Activated CD4-positive, alpha-beta T cell treated with anti-CD3 and anti-CD28 coated beads, Interleukin-10, Interleukin-2, amounts not matched to agents 100 ng/mL and 50 ng/mL, durations not matched to agents 16 hours and 8 hours (primary cell): ENCODE measurements around the gene FBXW7.

Experiments used
- DNase-seq: peaks from one replicate; pipeline ENCODE4 v3.0.0-alpha.2; 2020

FBXW7 gene

DNA sequence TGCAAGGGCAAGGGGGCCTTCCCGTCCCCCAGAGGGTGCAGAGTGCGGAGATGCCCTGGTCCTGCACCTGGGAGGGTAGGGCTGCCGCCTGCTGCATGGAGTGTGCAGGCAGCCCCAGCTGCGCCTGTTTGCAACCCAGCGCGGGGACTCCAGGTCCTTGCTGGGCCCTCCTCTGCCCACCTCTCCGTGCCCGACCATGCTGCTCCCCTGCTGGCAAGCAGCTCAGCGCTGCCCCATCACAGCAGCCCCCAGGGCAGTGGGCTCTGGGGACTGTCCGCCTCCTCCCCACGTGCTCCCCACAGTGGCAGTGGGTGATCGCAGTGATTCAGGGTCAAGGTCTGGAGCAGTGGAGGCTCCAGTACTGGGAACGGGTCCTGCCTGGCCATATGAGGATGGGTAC is 5.0 kb upstream of the FBXW7 start:
- no peak for DNase-seq

DNA sequence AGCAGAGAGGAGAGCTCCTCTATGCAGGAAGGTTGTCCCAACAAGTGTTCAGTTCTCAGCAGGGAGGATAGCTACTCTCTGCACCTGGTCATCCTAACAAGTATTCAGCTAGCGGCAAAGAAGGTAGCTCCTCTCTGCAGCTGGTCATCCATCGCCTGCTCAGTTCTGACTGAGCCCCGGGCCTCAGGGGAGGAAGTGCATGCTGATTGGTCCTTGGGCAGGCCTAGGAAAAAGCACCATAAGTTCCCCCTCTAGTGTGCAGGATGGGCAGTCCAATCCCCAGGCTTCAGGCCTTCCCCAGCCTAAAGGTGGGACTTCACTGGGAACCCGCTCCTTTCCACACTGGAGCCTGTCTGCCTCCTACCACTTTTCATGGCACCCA is 4.4 kb upstream of the FBXW7 start:
- no peak for DNase-seq

DNA sequence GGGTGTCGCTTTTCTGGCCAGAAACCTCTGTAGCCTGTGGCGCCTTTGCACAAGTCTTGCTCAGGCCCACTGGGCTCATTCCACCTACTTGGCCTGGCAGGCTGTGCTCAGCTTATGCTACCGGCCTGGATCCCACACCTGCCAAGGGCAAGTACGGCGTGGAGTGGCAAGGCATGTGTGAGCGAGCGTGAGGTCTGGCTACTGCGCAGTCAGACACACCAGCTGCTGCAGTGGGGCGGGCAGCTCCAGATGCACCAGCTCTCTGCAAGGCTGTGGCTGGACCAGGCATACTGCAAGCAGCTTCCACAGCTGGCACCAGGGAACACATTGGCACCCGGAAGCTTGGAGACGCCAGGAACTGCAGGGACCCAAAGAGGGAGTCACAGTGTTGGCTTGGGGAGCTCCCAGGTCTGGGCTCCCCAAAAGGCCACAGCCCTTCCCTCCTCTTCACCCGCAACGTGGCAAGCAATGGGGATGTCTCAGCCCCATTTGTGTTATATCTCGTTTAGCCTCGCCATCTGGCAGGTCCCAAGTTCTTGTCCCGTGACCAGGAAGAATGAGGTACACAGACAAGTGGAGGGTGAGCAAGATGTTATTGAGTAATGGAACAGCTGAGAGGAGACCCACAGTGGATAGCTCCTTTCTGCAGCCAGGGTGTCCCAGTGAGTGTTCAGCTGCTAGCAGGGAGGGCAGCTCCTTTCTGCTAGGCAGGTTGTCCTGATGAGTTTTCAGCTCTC is 3.8 kb upstream of the FBXW7 start:
- DNase-seq, result no peak

DNA sequence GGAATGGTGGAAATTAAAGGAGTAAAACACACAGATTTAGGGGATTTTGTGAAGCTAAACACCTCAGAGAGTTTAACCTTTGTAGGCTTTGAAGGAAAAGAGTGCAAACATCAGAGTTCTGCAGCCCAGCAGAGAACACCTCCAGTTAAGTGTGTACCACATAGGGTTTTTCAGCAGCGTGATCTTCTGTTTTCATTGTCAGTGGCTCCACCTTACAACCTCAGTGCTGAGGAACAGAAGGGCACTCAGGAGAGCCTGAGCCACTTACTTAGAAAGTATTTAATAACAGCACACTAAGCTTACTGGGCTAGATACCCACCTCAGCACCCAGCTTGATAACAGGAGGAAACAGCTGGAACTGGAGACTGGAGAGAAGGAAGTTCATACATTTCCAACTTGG is 2.0 kb upstream of the FBXW7 start:
- DNase-seq, result no peak

DNA sequence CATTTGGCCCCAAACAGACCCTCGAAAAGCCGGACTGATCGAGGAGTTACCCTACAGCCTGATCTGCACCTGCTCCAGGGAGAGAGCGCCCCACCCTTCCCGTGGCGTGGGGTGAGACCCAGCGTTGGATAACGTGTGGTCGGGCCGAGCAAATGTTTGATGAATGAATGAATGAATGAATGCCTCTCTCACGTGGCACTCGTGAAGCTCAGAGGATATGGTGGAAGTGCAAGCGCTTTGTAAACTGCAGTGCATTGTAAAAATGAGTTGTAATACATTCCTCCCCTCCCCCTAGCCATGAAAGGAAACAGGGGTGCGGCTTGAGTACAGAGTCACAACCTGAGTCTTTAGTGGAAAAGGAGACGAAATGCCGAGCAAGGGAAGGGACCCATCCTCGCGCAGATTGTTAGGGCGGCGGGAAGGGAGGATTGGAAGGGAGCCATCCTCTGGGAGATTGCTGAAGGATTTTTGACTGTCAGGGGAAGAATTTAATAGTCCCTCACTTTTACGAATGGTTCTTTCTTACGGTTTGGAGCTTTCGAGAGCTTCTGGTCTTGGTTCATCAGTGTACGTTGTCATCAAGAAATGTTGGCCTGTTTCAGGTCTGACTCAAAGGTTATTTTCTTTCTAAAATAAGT is 772 bp upstream of the FBXW7 start:
- peak; percentile 79 for DNase-seq

DNA sequence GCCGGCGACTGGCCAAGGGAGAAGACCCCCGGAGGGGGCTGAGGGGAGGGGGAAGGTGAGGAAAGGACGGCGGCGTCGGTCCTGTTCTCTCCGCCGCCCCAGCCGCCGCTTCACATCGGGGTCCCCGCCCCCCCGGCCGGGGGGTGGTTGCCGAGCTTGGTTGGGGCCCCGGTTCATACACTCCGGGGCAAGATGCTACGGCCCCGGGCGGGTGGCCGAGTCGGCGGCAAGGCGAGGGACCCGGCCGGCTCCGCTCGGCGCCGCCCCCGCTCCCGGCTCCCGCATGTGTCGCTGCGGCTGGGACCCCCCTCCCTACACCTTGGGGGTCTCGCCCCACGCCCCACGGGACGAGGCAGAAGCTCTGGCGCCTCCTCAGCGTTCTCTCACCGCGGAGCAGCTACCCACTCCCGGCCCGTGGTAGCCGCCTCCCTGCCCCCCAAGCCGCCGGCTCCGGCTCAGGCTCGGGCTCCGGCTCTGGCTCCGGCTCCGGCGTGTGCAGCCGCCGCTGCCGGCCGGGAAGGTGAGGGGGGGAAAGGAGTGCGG is 461 bp downstream of the FBXW7 start:
- no peak for DNase-seq

DNA sequence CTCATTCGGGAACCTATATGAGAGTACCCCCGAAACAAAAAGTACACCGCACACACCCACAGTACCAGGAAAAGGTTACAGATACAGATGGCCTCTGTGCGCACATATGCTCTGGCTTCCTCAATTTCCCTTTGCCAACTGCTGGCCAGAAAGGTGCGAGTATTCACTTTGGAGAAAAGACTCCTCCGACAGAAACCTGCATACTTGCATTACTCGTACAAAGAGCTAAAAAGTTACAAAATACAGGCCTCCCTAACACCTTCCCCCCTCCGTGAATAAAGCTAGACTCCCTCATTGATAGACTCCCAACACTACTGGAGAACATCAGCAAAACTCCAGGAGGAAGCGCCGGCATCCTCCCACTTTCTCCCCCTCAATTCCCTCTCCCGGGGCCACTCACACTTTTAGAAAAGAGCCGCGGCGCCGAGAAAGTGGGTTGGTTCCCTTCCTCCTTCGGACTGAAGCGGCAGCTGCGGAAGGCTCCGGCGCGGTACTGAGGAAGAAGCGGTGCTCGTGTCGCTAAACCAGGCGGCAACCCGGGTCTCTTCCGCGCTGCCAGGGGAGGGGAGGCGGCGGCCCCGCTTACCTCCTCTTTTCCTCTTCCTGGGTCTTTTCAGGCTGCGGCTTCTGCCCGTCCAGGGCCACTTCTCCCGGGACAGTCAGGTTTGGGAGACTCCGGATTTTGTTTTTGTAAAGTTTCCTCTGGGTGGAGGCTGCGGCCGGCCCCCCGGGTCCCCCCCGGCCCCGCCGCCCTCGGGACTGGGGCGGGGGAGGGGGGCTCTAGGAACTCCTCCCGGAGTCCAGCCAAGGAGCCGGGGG is 1.1 kb downstream of the FBXW7 start:
- DNase-seq, result peak; percentile 58

DNA sequence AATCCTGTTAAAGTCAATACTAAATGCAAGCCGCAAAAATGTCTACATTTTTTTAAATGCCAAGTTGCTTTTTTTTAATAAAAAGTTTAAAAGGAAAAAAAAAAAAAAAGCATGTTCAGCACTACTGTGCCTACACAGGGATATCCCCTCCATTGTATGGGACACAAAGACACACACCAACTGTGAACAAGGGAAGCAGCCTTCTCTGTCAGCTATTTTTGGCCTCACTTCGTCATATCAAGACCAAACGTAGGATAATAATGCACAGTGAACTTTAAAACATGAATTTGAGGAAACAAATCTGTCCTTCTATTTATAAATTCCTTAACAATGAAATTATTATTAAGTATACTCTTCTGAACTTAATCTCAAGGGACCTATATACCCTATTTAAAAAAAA is 4.4 kb downstream of the FBXW7 start:
- DNase-seq, result no peak

DNA sequence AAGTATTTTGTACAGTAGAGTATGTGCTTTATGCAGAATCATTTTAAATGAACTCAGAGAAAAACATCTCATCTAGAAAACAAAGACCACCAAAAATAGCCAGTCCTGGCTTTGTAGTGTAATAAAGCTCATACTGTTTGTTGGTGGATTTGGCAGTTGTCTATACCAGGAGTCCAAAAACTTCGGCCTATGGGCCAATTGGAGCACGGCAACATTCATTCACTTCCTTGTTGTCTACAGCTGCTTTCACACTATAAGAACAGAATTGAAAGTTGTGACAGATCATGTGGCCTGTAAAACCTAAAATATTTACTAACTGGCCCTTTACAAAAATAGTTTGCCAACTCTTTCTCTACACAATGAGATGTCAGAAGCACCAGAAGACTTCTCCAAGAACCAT is 5.3 kb downstream of the FBXW7 start:
- DNase-seq, result no peak

DNA sequence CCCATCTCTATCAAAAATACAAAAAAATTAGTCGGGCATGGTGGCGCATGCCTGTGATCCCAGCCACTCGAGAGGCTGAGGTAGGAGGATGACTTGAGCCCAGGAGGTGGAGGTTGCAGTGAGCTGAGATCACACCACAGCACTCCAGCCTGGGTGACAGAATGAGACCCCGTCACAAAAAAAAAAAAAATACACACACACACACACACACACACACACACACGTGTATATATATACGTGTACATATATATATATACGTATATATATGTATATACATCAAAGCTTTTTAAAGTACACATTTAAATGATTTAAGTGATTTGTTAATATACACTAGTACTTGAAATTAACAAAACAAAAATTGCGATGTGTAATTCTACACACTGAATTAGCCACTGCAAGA is 6.0 kb downstream of the FBXW7 start:
- DNase-seq, result no peak

DNA sequence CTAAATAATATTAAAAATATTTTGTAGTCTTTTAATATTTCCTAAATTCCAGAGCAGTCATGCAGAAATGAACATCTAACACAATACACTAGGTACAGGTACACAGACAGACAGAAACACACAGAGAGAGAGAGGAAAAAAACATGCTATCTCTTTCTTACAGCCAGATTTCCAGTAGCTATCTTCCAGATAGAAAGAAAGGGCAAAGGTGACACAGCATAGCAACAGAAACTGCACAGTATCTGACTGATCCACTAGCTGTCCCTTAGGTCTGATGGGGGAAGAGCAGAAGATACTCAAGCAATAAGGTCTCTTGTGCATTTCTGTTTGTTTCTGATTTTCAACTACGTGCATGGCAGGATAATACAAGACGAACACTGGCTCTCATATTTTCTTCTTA is 7.8 kb downstream of the FBXW7 start:
- DNase-seq, result no peak

DNA sequence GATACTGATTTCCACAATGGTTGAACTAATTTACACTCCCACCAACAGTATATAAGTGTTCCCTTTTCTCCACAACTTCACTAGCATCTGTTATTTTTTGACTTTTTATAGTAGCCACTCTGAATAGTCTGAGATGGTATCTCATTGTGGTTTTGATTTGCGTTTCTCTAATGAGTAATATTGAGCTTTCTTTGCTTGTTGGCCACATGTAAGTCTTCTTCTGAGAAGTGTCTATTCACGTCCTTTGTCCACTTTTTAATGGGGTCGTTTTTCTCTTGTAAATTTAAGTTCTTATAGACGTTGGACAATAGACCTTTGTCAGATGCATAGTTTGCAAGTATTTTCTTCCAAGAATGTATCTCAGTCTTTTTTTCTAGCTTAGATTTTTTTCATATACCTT is 10.0 kb downstream of the FBXW7 start:
- peak; percentile 36 for DNase-seq

DNA sequence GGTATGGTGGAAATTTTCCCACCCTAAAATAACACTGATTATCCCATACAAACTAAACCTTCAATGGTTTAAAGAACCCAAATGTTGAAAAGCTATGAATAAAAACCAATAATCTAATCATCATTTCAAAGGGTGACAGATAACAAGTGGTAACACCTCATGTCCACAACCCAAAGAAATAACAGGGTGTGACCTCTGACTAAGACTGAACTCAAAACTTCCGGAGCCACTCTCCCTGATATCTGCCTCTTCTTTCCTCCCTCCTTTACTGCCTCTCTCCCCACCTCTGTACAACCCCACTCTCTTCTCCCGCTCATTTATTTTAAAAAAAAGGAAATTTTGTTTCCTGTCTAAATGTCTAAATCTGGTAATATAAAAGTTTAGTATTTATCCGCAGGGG is 11.5 kb downstream of the FBXW7 start:
- DNase-seq, result peak; percentile 43

DNA sequence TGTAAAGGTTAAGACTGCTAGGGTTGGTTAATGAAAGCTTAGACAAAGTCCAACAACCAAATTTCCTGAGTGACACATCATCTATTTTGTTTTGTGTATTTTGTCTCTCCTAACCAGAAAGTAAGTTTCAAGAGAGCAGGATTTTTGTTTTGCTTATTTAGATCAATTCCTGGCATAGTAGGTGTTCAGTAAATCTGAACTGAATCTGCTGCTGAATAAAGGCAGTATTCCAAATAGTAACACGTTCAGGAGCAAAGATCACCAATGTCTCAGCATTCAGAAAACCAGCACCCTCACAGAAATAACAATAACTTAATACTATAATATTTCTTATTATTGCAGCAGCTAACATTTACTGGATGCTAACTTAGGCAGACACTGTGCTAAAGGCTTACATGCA is 12.2 kb downstream of the FBXW7 start:
- DNase-seq, result no peak

DNA sequence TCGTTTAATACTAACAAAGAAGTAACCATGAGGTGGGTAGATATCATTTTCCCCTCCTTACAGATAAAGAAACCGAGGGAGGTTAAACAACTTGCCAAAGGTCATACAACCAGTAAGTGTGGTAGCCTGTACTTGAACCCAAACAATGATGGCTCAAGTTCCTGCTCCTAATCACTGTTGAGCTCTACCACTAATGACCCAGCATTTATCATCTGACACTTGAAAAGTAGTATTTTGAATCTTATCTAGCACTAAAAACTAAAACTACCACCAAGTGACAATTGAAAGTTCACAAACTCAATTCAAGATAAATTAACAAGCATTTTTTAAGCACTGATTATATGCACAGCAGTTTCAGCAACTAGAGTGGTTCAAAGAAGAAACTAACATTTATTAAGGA is 13.1 kb downstream of the FBXW7 start:
- DNase-seq, result no peak

DNA sequence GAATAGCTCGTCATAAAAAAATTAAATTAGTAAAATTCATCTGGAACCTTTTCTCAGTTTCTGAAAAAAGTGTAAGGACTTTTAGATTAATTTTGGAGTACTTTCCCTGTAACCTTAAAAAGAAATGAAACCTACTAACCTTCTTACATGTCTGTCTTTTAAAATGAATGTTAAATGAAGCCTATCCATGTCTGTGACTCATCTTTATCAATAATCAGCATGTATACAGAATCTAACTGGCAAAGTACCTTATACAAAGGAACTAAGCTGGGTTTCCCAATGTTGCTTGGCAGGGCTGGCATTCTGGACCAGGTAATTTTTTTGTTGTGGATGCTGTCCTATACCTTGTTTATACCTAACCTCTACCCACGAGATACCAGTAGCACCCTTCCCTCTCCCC is 13.6 kb downstream of the FBXW7 start:
- no peak for DNase-seq

DNA sequence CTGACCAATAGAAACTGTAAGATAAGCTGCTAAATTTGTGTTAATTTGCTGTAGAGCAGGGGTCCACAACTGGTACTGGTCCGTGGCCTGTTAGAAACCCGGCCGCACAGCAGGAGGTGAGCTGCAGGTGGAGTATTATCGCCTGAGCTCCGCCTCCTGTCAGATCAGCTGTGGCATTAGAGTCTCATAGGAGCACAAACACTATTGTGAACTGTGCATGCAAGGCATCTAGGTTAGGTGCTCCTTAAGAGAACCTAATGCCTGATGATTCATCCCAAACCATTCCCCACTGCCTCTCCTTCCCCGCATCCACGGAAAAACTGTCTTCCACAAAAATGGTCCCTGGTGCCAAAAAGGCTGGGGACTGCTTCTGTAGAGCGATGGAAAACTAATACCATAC is 19.7 kb downstream of the FBXW7 start:
- no peak for DNase-seq

DNA sequence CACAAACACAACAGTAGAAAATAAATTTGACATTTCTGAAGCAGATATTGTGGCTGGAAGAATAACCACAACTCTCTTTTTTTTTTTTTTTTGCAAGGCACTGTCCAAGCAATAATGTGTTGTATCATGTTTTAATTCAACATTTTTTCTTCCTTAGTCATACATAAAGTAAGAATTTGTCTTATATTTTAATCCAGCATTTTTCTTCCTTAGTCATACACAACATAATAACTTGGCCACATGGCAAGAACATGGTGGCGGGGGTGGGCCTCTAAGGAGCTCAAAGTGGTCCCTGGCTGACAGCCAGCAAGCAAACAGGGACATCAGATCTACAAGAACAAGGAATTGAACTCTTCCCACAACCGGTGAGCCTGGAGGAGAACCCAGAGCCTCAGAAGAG is 20.2 kb downstream of the FBXW7 start:
- no peak for DNase-seq

DNA sequence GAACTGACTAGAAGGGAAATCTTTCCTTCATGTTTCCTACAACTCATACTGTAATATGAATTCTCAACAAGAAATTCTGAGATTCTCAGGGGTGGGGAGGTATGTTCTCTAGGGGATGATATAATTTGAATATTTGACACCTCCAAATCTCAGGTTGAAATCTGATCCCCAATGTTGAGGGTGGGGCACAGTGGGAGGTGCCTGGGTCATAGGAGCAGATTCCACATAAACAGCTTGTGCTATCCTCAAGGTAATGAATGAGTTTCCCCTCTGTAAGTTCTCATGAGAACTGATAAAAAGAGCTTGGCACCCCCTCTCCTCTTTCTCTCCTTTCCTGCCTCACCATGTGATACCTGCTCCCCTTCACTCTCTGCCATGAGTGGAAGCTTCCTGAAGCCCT is 21.5 kb downstream of the FBXW7 start:
- no peak for DNase-seq

DNA sequence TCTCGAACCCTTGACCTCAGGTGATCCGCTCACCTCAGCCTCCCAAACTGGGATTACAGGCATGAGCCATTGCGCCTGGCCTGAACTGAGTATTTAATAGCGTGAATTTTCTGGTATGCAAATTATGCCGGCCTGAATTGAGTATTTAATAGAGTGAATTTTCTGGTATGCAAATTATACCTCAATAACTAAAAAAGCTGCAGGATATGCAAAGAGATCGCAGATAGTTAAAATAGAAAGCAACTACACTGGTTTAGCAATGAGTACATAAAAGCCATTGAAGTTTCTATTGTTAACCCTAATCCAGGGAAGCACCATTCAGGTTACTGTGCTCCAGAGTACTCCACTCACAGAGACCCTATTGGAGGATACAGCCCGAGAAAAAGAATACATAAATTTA is 22.8 kb downstream of the FBXW7 start:
- no peak for DNase-seq

DNA sequence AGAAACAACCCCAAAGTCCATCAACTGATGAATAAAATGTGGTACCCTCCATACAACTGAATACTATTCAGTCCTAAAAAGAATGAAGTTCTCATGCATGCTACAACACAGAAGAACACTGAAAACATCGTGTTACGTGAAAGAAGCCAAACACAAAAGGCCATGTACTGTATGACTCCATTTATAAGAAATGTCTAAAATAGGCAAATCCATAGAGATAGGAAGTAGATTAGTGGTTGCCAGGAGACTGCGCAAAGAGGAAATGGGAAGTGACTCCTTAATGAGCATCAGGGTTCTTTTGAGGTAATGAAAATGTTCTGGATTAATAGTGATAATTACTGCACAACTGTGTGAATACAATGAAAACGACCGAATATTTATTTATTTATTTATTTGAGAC is 23.4 kb downstream of the FBXW7 start:
- no peak for DNase-seq

DNA sequence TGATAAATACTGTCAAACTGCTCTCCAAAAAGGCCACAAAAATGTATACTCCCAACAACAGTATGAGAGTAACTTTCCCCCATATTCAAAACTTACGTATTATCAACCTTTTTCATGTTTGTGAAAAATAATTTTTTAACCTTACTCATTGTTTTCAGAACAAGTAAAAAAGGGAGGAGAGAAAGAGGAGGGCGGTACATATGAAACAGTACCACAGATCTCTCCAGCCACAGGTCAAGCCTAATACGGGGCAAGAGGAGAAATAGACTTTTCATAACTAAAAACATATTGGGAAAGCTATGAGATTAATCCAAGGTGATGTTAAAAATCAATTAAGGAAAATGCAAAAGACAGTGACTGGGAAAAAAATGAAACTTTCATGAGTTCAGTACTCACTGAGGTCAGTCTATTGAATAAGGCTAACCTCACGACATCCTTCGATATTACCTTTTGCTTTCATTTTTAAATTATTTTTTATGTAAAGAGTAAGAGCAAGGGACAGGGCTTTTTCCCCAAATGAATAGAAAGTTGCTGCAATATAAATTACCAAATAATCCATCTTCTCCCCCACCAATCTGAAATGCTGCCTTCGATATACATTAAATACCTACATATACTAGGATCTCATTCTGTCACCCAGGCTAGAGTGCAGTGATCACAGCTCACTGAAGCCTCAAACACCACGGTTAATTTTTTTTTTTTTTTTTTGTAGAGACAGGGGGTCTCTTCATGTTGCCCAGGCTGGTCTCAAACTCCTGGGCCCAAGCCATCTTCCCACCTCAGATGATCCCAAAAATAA is 25.3 kb downstream of the FBXW7 start:
- DNase-seq, result no peak

DNA sequence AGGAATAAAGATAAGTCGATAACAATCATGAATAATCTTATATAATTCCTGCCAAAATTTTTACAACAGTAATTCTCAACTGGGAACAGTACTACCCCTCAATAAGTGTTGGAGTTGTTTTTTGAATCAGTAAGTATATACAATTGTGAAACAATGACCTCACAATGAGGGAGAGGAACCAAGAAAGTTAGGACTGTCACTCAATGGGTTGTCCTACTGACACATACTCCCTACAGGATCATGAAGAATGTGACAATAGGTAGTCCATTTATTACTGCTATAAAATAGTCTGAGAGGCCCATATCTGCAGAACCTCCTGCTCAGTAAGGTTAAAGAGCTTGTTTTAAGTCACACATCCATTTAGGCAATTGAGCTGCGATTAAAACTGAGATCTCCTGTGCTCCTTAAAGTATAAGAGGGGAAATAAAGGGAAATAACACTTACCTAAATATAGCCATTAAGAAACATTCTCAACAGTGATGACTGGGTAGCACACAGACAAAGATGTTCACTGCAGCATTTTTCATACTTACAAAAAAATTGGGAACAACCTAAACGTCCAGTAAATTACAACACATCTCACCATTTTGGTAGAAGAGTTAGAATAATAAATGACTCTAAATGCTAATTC is 26.2 kb downstream of the FBXW7 start:
- no peak for DNase-seq
